Breast epithelium (tissue), 4 donors: ENCODE measurements around the gene ADARB2. TPM values are rescaled to one million over a fixed set of nuclear protein-coding genes. Genes with fewer than 3 reads are reported as not detected.

Experiments
- DNase-seq, 2 donors: peaks; one replicate each; pipeline ENCODE4 v3.0.0-alpha.2; 2019; ENCODE audit warnings: low spot score in 2 of 2
- H3K27ac ChIP-seq, 2 donors: fragments of 200-600 bp; sonication (generic) in 1 of 2; one replicate each; pipeline ENCODE4 v1.5.1; 2016 to 2019; ENCODE audit warnings: mild to moderate bottlenecking in 1 of 2
- H3K27me3 ChIP-seq, 2 donors: fragments of 200-600 bp; sonication (generic) in 1 of 2; one replicate each; pipeline versions ENCODE4 v1.5.1 to v1.6.0; 2017 to 2019; ENCODE audit warnings: control low read depth in 1 of 2, mild to moderate bottlenecking in 1 of 2
- H3K36me3 ChIP-seq: fragments of 200-600 bp; one replicate; pipeline ENCODE4 v1.5.1; 2019
- H3K4me1 ChIP-seq, 2 donors: fragments of 200-600 bp; sonication (generic); one replicate each; pipeline ENCODE4 v1.5.1; 2016 to 2019; ENCODE audit warnings: control low read depth in 1 of 2
- H3K4me3 ChIP-seq, 3 donors: fragments of 200-600 bp; sonication (generic); 1 replicate in 2 of 3; 2 replicates in 1 of 3; pipeline ENCODE4 v1.5.1; 2016 to 2019; ENCODE audit warnings: mild to moderate bottlenecking in 3 of 3, moderate library complexity in 2 of 3
- H3K9me3 ChIP-seq, 2 donors: fragments of 200-600 bp; sonication (generic) in 1 of 2; one replicate each; pipeline ENCODE4 v1.5.1; 2016 to 2019; ENCODE audit warnings: control low read depth in 1 of 2
- CTCF ChIP-seq, 3 donors: fragments of 450-650 bp; IDR thresholded peaks; one replicate each; pipeline ENCODE4 v1.5.1; 2016 to 2017; ENCODE audit warnings: antibody characterized with exemption in 3 of 3, mild to moderate bottlenecking in 3 of 3, moderate library complexity in 3 of 3
- POLR2A ChIP-seq: fragments of 450-650 bp; IDR thresholded peaks from one replicate; pipeline ENCODE4 v1.6.1; 2016; ENCODE audit warnings: antibody characterized with exemption, mild to moderate bottlenecking, moderate library complexity
- POLR2AphosphoS5 ChIP-seq, 3 donors: sonication (generic); formaldehyde crosslinking; IDR thresholded peaks; one replicate each; pipeline ENCODE4 v1.6.1; 2017; ENCODE audit warnings: antibody characterized with exemption in 3 of 3
- intact Hi-C: fragments of 100-400 bp; cut with DNase I; formaldehyde crosslinking; loops from one replicate; pipeline ENCODE4 v1.15.1; 2023; ENCODE audit warnings: low total_unique reads
- total RNA-seq, 3 donors: library from RNA; depleted of rRNA; stranded (reverse); fragments of >200 nt; gene quantifications; one replicate each; pipeline ENCODE4 v1.1.0, GENCODE V29; 2016

Gene ADARB2
- total RNA-seq, 3 donors from 2014 or later, result 0.32 to 3.9 (median 2.0) TPM

DNA sequence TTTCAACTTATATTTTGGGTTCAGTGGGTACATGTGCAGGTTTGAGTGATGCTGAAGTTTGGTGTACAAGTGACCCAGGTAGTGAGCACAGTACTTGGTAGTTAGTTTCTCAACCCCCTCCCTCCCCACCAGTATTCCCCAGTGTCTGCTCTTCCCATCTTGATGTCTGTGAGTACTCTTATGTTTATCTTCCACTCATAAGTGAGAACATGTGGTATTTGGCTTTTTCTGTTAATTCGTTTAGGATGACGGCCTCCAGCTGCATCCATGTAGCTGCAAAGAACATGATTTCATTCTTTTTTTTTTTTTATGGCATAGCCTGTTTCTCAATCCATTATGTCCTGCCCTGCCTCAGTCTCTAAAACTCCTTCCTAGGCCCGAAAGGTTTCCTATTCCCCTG is 459.0 kb downstream of the ADARB2 start:
- no peak for TF ChIP-seq POLR2AphosphoS5 (IDR thresholded peaks at IDR 0.05)
- no peak for TF ChIP-seq POLR2A
- no peak for TF ChIP-seq CTCF (IDR thresholded peaks at IDR 0.05)
- no peak for DNase-seq
- Histone ChIP-seq H3K9me3 (no peaks in the 10 kb centered on the region), H3K4me3 (no peak overlapping the region), H3K27ac (no peak overlapping the region), H3K27me3 (no peaks in the 10 kb centered on the region), H3K4me1 (no peaks in the 10 kb centered on the region), H3K36me3 (no peaks in the 10 kb centered on the region)
- intact Hi-C loops, result no loop called here

- Histone ChIP-seq H3K36me3 (no peaks in the 10 kb centered on the region), H3K27me3 (no peaks in the 10 kb centered on the region), H3K9me3 (no peaks in the 10 kb centered on the region), H3K4me1 (no peaks in the 10 kb centered on the region), H3K4me3 (no peak overlapping the region), H3K27ac (no peak overlapping the region)
- no peak for DNase-seq
- no peak for TF ChIP-seq POLR2A
- no peak for TF ChIP-seq CTCF (IDR thresholded peaks at IDR 0.05)
- no peak for TF ChIP-seq POLR2AphosphoS5 (IDR thresholded peaks at IDR 0.05)
- intact Hi-C loops, result no loop called here
Measured at GRCh38 chr10:1274701-1275544, 462.4 kb downstream of the ADARB2 start.

DNA sequence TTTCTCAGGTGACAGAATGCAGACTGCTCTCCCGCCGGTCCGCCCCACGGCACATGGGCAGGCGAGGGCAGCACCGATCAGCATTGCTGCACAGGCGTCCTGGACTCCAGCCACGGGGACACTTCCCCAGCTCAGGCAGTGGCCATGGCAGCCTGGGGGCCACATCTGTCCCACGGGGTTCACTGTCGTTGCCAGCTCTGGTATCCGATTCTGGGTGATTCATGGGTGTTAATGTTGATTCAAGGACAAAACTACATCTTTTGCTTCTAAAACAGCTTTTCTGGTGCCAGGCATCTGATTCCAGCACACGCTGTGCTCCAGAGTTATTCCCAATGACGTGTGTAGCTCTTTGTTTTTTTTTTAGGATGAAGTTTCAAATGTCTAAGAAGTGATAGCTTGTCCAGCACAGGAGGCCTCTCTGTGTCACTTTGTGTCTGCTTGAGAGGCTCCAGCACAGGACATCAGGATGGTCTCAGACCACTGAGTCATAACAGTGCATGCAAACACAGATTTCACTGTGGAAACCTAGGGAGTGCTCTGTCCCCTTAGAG is 463.1 kb downstream of the ADARB2 start:
- Histone ChIP-seq H3K9me3 (no peaks in the 10 kb centered on the region), H3K4me3 (no peak overlapping the region), H3K27me3 (no peaks in the 10 kb centered on the region), H3K36me3 (no peaks in the 10 kb centered on the region), H3K4me1 (no peaks in the 10 kb centered on the region), H3K27ac (no peak overlapping the region)
- no peak for DNase-seq
- no peak for TF ChIP-seq POLR2A
- TF ChIP-seq POLR2AphosphoS5 (IDR thresholded peaks at IDR 0.05), result no peak
- TF ChIP-seq CTCF (IDR thresholded peaks at IDR 0.05), result no peak
- intact Hi-C loops, result no loop called here

DNA sequence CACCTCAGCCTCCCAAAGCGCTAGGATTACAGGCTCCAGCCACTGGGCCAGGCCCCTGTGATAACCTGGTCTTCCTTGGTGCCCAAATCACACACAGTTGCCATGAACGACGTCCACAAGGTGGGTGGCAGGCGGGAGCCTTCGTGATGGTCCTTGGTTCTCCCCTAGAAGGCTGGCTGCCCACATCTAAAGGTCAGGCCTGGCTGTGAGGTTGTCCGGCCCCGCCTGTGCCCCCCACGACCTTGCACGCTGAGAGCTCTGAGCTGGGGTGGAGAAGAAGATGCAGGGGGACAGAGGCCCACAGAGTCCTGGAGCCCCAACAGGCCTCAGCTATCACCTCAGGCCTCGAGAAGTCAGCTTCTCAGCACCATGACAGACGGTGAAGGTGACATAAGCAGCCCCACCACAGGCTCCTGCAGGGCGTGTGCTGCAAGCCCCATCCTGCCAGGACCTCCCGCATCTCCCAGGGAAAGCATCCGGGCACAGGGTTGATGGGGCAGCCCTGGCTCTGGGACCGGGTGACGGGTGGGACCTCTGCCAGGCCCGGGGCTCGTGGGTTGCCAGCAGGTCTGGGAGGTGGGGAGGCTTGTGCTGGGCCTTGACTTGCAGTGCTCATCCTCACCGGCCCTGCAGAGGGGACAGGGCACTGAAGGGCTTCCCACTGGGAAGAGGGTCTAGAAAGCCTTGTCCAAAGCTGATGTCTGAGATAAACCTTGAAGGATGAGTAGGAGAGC is 463.8 kb downstream of the ADARB2 start:
- DNase-seq, result no peak
- Histone ChIP-seq H3K36me3 (no peaks in the 10 kb centered on the region), H3K27me3 (no peaks in the 10 kb centered on the region), H3K4me1 (no peaks in the 10 kb centered on the region), H3K9me3 (no peaks in the 10 kb centered on the region), H3K4me3 (no peak overlapping the region), H3K27ac (no peak overlapping the region)
- intact Hi-C loops, result no loop called here
- TF ChIP-seq POLR2A, result no peak
- TF ChIP-seq POLR2AphosphoS5 (IDR thresholded peaks at IDR 0.05), result no peak
- no peak for TF ChIP-seq CTCF (IDR thresholded peaks at IDR 0.05)

- H3K4me3 ChIP-seq, result no peak overlapping the region
- H3K4me1 ChIP-seq, result no peaks in the 10 kb centered on the region
- no peaks in the 10 kb centered on the region for H3K27me3 ChIP-seq
- no peak for TF ChIP-seq POLR2AphosphoS5 (IDR thresholded peaks at IDR 0.05)
- no peak for TF ChIP-seq CTCF (IDR thresholded peaks at IDR 0.05)
- TF ChIP-seq POLR2A, result no peak
- no peak overlapping the region for H3K27ac ChIP-seq
- DNase-seq, result no peak
- intact Hi-C loops, result no loop called here
- H3K9me3 ChIP-seq, result no peaks in the 10 kb centered on the region
- H3K36me3 ChIP-seq, result no peaks in the 10 kb centered on the region
Measured at GRCh38 chr10:1272777-1273161, 464.6 kb downstream of the ADARB2 start.
